HG02870 (cell line): ENCODE data around the gene COTL1.
"Not testable (repeated sequence)": the region's sequence is repeated elsewhere in the genome, so short reads cannot be mapped to it uniquely, and the experiment has no call there.

ENCODE experiments used
- ATAC-seq: cut with Tn5 transposase; IDR thresholded peaks from one replicate; pipeline ENCODE4 v1.9.1; 2021; ENCODE audit warnings: mild to moderate bottlenecking, moderate library complexity; ENCODE audit not compliant: unreplicated experiment

COTL1 gene

GRCh38 chr16:84643674-84644073, 25.8 kb upstream of the COTL1 start:
- no peak for ATAC-seq

- no peak for ATAC-seq
These were observed 25.3 kb upstream of the COTL1 start for GRCh38 chr16:84643180-84643583.

DNA sequence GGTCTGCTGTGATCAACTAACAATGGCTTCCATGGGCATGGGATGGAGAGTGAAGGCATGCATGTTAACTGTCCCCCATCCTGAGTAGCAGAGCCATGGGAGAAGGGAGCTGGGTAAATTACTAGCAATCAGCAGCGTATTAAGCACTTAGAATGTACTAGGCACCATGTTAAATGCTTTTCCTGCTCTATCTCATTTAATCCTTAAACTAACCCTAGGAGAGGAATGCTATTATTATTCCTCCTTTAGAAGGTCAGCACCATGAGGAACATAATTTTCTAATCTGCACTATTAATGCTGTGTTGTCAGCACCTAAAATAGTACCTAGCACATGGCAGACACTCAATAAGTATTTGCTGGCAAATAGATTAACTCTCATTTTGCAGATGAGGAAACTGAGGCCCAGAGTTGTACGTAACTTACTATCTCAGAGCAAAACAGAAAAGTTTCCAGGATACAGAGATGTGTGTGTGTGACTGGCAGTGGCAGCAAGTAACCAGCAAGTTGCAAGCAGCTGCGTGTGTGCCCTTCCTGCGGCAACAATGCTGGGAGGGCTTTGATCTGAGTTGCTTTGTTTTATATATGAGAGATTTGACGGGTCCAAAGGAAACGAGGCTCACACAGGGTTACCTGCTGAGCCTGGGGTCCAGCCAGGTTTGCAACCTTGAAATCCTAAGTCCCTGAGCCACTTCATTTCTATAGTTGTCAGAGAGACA, 23.9 kb upstream of the COTL1 start:
- no peak for ATAC-seq

GRCh38 chr16:84640145-84640544, 22.3 kb upstream of the COTL1 start:
- ATAC-seq, result no peak

DNA sequence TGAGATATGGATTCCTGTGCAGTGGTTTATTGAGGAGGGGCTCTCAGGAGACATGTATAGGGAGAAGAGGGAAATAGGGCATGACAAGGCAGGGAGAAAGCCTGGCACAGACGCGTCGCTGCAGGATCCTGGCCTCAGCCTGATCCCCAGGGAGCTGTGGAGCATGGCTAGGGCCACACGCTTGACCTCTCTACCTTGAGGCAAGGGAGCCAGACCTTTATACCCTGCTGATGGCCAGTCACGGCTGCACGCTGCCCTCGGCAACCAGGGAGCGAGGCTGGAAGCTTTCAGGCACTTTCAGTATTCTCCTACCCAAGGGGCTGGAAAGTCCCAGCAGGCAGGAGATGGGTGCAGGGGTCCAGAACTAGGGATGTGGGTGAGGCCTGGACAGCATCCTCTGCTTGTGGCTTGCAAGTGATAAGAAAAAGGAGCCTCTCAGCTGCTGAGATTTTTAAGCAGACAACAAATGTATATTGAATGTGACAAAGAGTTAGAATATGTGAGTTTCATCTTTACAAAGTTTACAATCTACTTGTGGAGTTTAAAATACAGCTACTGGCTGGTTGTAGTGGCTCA, 20.4 kb upstream of the COTL1 start:
- no peak for ATAC-seq

DNA sequence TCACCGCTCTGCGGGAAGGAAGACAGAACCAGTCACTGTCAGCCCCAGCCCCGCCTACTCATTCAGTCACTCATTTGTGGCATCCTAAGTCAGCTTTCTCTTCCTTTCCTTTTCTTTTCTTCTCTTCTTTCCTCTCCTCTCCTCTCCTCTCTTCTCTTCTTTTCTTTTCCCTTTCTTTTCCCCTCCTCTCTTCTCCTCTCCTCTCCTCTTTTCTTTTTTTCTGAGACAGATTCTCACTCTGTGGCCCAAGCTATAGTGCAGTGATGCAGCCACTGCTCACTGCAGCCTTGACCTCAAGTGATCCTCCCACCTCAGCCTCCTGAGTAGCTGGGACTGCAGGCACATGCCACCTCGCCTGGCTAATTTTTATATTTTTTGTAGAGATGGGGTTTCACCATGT, 19.8 kb upstream of the COTL1 start:
- no peak for ATAC-seq

DNA sequence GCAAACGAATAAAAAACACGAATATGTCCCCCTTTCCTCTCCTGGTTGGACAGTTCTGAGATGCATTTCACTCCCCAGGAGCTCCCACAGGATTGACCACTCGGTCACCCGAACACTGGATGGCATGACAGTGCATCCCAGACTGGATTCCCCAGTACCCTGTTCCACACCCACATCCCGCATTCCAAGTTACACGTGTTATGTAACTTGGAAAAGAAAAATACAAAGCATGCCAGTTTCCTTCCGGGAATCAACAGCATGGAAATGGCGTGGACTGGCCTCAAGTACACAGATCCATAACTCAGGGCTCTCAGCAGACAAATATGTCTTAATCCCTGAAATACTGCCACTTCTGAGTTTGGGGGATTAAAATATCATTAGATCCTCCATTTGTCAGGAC, 17.8 kb upstream of the COTL1 start:
- no peak for ATAC-seq

DNA sequence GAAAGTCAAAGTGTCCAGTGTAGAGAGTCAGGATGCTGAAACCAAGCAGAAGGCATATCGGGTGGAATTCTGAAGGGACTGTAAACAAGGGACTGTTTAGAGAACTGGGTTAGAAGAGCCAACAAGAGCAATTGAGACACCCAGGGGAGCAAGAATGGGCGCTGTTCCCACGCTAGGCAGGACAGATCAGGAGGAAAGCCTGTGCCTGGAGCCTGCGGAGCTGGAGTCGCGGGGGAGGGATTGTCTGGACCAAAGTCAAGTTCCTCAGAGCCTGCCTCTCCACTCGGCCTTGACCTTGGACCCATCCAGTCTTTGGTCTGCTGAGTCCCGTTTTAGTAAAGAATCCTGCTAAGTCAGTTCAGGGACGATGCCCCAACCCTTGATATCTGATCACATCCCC, 15.7 kb upstream of the COTL1 start:
- no peak for ATAC-seq

GRCh38 chr16:84632862-84633261, 15.0 kb upstream of the COTL1 start:
- ATAC-seq, result not testable (repeated sequence)

- no peak for ATAC-seq
These were observed 14.0 kb upstream of the COTL1 start for GRCh38 chr16:84631886-84632285.

DNA sequence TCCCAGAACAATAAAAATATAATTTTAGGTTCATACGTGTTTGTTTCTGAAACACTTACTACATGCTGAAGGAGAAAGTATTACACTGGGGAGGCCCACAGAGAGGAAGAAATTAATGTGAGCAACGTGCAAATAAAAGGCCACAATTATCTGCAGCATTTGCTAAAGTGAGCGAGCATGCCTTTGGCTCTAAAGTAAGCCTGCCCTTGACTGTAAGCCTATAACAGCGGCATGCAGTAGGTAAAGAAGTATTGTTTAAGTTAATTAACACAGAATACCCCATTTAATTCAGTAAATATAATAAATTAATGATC, 13.2 kb upstream of the COTL1 start:
- ATAC-seq, result no peak

GRCh38 chr16:84630446-84631152, 12.7 kb upstream of the COTL1 start:
- no peak for ATAC-seq

DNA sequence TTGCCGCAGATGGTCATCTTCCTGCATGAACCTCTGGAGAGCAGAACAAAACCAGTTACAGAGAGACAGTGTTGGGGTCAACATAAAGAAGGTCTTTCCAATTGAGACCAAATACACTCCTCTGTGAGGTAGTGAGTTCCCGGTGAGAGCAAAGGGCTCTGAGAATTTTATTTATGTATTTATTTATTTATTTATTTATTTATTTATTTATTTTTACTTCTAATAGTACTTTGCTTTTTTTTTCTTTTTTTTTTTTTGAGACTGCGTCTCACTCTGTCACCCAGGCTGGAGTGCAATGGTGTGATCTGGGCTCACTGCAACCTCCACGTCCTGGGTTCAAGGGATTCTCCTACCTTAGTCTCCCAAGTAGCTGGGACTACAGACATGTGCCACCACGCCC, 12.1 kb upstream of the COTL1 start:
- no peak for ATAC-seq

DNA sequence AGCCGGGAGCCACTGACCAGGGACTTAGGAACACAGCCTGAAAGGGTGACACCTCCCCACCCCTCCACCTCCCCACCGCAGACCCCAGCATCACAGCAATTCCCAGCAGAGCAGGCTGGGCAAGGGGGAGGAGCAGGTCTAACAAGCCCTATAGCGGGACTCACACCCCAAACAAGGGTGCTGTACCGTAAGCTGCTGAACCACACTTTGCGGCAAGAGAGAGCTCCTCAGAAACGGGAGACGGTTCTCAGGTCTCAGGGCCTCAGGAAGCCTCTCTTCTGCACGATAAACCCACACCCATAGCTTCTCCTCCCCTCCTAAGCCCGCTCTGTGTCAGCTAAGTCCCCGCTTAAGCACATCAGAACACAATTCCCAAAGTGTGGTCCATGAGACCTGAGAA, 11.7 kb upstream of the COTL1 start:
- no peak for ATAC-seq

GRCh38 chr16:84628226-84628731, 10.4 kb upstream of the COTL1 start:
- ATAC-seq, result no peak

DNA sequence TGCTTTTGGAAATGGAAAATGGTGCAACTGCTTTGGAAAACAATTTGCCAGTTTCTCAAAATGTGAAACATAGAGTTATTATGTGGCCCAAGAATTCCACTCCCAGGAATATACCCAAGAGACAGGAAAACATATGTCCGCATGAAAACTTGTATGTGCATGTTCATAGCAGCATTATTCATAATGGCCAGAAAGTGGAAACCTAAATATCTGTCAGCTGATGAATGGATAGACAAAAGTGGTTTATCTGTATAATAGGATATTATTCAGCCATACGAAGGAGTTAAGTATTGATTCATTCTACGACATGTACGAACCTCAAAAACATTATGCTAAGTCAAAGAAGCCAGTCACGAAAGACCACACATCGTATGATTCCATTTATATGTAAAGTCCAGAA, 7.7 kb upstream of the COTL1 start:
- ATAC-seq, result no peak

DNA sequence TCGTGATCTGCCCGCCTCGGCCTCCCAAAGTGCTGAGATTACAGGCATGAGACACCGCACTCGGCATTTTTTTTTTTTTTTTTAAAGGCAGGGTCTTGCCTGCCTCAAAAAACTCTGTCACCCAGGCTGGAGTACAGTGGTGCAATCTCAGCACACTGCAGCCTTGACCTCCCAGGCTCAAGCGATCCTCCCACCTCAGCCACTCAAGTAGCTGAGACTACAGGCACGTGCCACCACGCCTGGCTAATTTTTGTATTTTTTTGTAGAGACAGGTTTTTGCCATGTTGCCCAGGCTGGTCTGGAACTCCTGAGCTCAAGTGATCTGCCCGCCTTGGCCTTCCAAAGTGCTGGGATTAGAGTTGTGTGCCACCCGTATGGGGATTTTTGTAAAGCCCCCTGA, 3.0 kb upstream of the COTL1 start:
- ATAC-seq, result not testable (repeated sequence)

- no peak for ATAC-seq
These were observed 943 bp upstream of the COTL1 start for GRCh38 chr16:84618581-84619460.

DNA sequence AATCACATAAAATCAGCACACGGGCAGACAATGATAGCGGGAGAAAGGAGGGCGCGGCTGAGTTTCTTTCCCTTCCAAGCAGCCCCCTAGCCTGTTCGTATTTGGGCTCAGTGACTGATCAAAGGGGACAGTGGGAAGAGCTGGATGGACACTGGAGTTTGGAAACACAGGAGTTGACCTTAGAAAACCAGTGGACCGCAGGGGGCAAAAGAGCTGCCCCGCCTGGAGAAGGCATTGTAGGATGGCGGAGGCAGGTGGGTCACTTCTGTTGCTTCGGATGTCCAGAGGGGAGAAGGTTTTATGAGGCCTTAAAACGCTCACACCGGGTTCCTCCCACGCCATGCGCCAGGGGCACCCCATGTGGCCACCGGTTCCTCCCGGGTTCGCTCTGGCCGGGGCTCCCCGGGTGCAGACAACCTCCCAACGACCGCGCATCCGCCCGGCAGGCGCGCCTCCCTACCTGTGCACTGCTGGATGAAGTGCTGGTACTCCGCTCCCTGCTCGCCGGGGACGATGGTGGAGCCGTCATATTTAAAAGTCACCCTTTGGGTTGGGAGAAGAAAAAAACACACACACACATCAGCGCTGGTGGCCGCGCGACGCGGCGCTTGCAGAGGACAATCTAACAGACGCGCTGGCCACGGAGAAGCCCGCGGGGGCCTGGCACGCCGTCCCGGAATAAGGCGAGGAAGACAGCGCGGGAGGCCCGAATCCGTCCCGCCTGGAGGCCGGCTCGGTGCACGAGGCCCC, 662 bp downstream of the COTL1 start:
- ATAC-seq, result peak; percentile 27

DNA sequence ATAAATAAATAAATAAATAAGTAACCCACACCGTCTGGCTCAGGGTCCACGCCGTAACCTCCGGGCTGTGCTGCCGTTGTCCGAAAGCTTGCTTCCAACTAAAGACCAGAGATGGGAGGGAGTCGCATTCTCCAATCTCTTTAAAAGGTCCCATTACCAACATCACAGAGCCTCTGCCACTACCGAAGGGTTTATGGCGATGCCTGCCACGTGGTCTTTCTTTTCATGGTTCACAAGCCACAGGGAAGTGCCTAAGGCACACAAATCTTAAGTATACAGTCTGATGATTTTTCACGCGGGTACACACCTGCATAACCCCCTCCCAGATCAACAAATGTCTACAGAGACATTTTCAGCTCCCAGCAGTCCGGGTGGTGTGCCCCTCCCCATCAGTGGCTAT, 1.4 kb downstream of the COTL1 start:
- ATAC-seq, result no peak
